Measurements from ENCODE around the gene CNTN4. TPM values are rescaled to one million over a fixed set of nuclear protein-coding genes. Genes with fewer than 3 reads are reported as not detected.

CNTN4 gene
- total and polyA plus RNA-seq, 2 of the 8 experiments (the other 6 are each of a cell fraction or from before 2014, with no cell fraction given) = 0.41 to 2.2 TPM

DNA sequence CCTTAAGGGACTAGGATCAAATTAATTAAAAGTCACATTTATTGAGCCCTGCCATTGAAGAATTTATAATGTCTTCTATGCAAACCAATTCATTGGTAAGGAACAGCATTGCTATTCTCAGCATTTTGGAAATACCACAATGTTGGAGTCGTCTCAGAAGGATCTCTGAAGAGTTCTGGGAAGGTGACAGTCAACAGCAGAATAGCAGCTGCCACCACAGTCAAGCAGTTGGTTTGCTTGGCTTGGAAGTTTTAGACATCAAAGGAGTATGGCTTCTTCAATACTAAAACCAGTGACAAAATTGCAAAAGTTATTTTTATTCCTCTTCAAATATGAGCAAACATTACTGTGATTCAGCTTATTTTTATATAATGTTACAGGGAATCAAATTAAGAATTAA lies 167.9 kb downstream of the CNTN4 start:
- Histone ChIP-seq H2BK15ac (ENCODE audit: low read length) (no peak overlapping the region), H3K36me3 (ENCODE audit: control insufficient read depth in 2 of 4, insufficient read depth in 4 of 4, low read length in 3 of 4) (no peaks in the 10 kb centered on the region), H3K9ac (replicated peaks in 1 of 4; ENCODE audit: extremely low read depth in 1 of 4, low read depth in 3 of 4, low read length in 3 of 4) (no peak overlapping the region), H3K56ac (replicated peaks; ENCODE audit: insufficient read length, low read depth, low read length) (no peak overlapping the region), H2BK20ac (ENCODE audit: low read length) (no peak overlapping the region), H2AK5ac (ENCODE audit: low read depth, low read length) (no peak overlapping the region), H3K4me2 (ENCODE audit: insufficient read depth in 1 of 2, low read depth in 2 of 2, low read length in 2 of 2) (no peak overlapping the region), H3K27ac (ENCODE audit: low read depth, low read length) (no peak overlapping the region), H3K4ac (replicated peaks; ENCODE audit: insufficient read length, low read depth, low read length) (no peak overlapping the region), H3K4me3 (ENCODE audit: extremely low read depth in 1 of 4, insufficient read depth in 2 of 4, low read depth in 3 of 4, low read length in 4 of 4) (no peak overlapping the region), H3K79me1 (ENCODE audit: low read depth, low read length) (no peaks in the 10 kb centered on the region), H2BK5ac (ENCODE audit: low read depth, low read length) (no peak overlapping the region), H4K5ac (ENCODE audit: insufficient read length, low read depth, low read length) (no peak overlapping the region), H2BK120ac (replicated peaks; ENCODE audit: low read depth, low read length) (no peak overlapping the region), H4K20me1 (replicated peaks in 1 of 2; ENCODE audit: control insufficient read depth in 1 of 2, insufficient read depth in 2 of 2, low read length in 2 of 2) (no peaks in the 10 kb centered on the region), H3K9me3 (ENCODE audit: insufficient read depth in 2 of 2, low read depth in 1 of 2, low read length in 1 of 2) (no peaks in the 10 kb centered on the region), H3K14ac (ENCODE audit: insufficient read length) (no peak overlapping the region), H3K23me2 (ENCODE audit: low read depth, low read length) (no peaks in the 10 kb centered on the region), H2AFZ (ENCODE audit: low read length) (no peak overlapping the region), H4K8ac (ENCODE audit: extremely low read depth, insufficient read depth, low read length) (no peak overlapping the region), H4K91ac (replicated peaks; ENCODE audit: insufficient read length, low read length) (no peak overlapping the region), H2BK12ac (ENCODE audit: low read depth, low read length) (no peak overlapping the region), H3K23ac (ENCODE audit: insufficient read length) (no peak overlapping the region), H3K4me1 (replicated peaks in 1 of 4; ENCODE audit: control insufficient read depth in 3 of 4, insufficient read depth in 4 of 4, low read length in 3 of 4) (no peaks in the 10 kb centered on the region), H3K27me3 (replicated peaks in 1 of 4; ENCODE audit: control insufficient read depth in 3 of 4, extremely low read depth in 1 of 4, insufficient read depth in 3 of 4, low read length in 3 of 4) (no peaks in the 10 kb centered on the region), H3K79me2 (ENCODE audit: control insufficient read depth in 1 of 2, insufficient read depth in 2 of 2, low read length in 2 of 2) (no peaks in the 10 kb centered on the region), H3K18ac (ENCODE audit: extremely low read depth, low read length) (no peak overlapping the region)
- FAIRE-seq (no peak), DNase-seq (ENCODE audit: low read depth in 1 of 2, low spot score in 2 of 2) (no peak)
- WGBS, 2 experiments (ENCODE audit: extremely low coverage in 1 of 2, insufficient coverage in 1 of 2, insufficient read length in 1 of 2, insufficient replicate concordance in 2 of 2, low coverage in 1 of 2, low lambda C conversion rate in 2 of 2, missing lambda C conversion rate in 1 of 2) = 100% methylated on average over 1 of the region's 1 CpG; no CpG with 5 or more reads in 1 of the 2 experiments
- TF ChIP-seq TEAD4 (IDR thresholded peaks at IDR 0.05; ENCODE audit: low read depth, low read length) (no peak), BRCA1 (IDR thresholded peaks at IDR 0.05; ENCODE audit: low read depth, low read length) (no peak), EP300 (IDR thresholded peaks at IDR 0.05; ENCODE audit: borderline replicate concordance in 1 of 2, low read depth in 2 of 2, low read length in 2 of 2) (no peak), MAFK (IDR thresholded peaks at IDR 0.05; ENCODE audit: low read depth, low read length) (no peak), SP4 (IDR thresholded peaks at IDR 0.05; ENCODE audit: low read length) (no peak), KDM5A (IDR thresholded peaks at IDR 0.05; ENCODE audit: low read length) (no peak)
- CTCF ChIA-PET (ENCODE audit: partially characterized antibody) = interaction anchor here (1.7 kb wide), 1 partner anchor 111 kb away, joined by 4 read pairs; no protein-coding TSS in a partner anchor
- POLR2A ChIA-PET (ENCODE audit: partially characterized antibody) = no interaction called here
